ENCODE data around the gene HRH2. TPM values are rescaled to one million over a fixed set of nuclear protein-coding genes. Genes with fewer than 3 reads are reported as not detected.
"Not testable (repeated sequence)": the region's sequence is repeated elsewhere in the genome, so short reads cannot be mapped to it uniquely, and the experiment has no call there.

Gene HRH2
- total RNA-seq, 4 donors from 2014 or later: 0.13 to 3.5 (median 1.3) TPM

- H3K4me3 ChIP-seq (ENCODE audit: low read depth, poor library complexity, severe bottlenecking): no peak overlapping the region
- intact Hi-C loops (cut with DNase I; ENCODE audit: low total_unique reads): no loop called here
- 44 to 45% methylated on average over 4 of the region's 4 CpGs for WGBS, 2 donors
- peak in 1 of 2 donors; percentile 65 for DNase-seq (ENCODE audit: low spot score in 2 of 2)
- TF ChIP-seq CTCF (IDR thresholded peaks at IDR 0.05) (no peak), POLR2A (IDR thresholded peaks at IDR 0.05) (no peak)
Observed at GRCh38 chr5:175749591-175749990, 91.7 kb downstream of the HRH2 start.

- 33% methylated on average over 14 of the region's 14 CpGs for WGBS, 2 donors
- intact Hi-C loops (cut with DNase I; ENCODE audit: low total_unique reads): no loop called here
Observed at GRCh38 chr5:175750511-175750931, 92.7 kb downstream of the HRH2 start.

GRCh38 chr5:175751369-175751768 is 93.5 kb downstream of the HRH2 start:
- H3K4me3 ChIP-seq (ENCODE audit: low read depth, poor library complexity, severe bottlenecking): no peak overlapping the region
- DNase-seq (ENCODE audit: low spot score in 2 of 2): peak in 1 of 2 donors; percentile 29
- TF ChIP-seq CTCF (IDR thresholded peaks at IDR 0.05) (no peak), POLR2A (IDR thresholded peaks at IDR 0.05) (no peak)
- WGBS, 2 donors: 87% methylated on average over 5 of the region's 5 CpGs
- intact Hi-C loops (cut with DNase I; ENCODE audit: low total_unique reads): no loop called here

More at GRCh38 chr5:175750511-175750931, 92.7 kb downstream of the HRH2 start:
- TF ChIP-seq POLR2A (IDR thresholded peaks at IDR 0.05): no peak
- TF ChIP-seq CTCF (IDR thresholded peaks at IDR 0.05): no peak
- H3K4me3 ChIP-seq (ENCODE audit: low read depth, poor library complexity, severe bottlenecking): no peak overlapping the region
- DNase-seq (ENCODE audit: low spot score in 2 of 2): peak in 1 of 2 donors; percentile 52

- intact Hi-C loops (cut with DNase I; ENCODE audit: low total_unique reads): no loop called here
- H3K4me3 ChIP-seq (ENCODE audit: low read depth, poor library complexity, severe bottlenecking): no peak overlapping the region
- peak in 1 of 2 donors; percentile 32 for DNase-seq (ENCODE audit: low spot score in 2 of 2)
- 44 to 55% methylated on average over 10 of the region's 10 CpGs for WGBS, 2 donors
- no peak for TF ChIP-seq POLR2A (IDR thresholded peaks at IDR 0.05)
Observed at GRCh38 chr5:175752826-175753535, 95.1 kb downstream of the HRH2 start.

GRCh38 chr5:175753536-175754402 is 95.9 kb downstream of the HRH2 start:
- DNase-seq (ENCODE audit: low spot score in 2 of 2): peak in 1 of 2 donors; percentile 52
- TF ChIP-seq POLR2A (IDR thresholded peaks at IDR 0.05): no peak
- TF ChIP-seq CTCF (IDR thresholded peaks at IDR 0.05): no peak
- intact Hi-C loops (cut with DNase I; ENCODE audit: low total_unique reads): no loop called here
- 71 to 76% methylated on average over 19 of the region's 19 CpGs for WGBS, 2 donors
- H3K4me3 ChIP-seq (ENCODE audit: low read depth, poor library complexity, severe bottlenecking): no peak overlapping the region

- intact Hi-C loops (cut with DNase I; ENCODE audit: low total_unique reads); H3K4me3 ChIP-seq (ENCODE audit: low read depth, poor library complexity, severe bottlenecking); DNase-seq (ENCODE audit: low spot score in 2 of 2): not testable (repeated sequence)
- 66 to 81% methylated on average over 1 of the region's 1 CpG for WGBS, 2 donors
Observed at GRCh38 chr5:175759991-175760390, 102.1 kb downstream of the HRH2 start.

Other genes starting within 250 kb of the HRH2 start
- gene DRD1, start 213.9 kb upstream of the HRH2 start, total RNA-seq: under 1 TPM in 3 of 4 donors, not detected in 1; 0.06 to 0.23 (median 0.15) TPM
- gene SFXN1, start 179.5 kb upstream of the HRH2 start, total RNA-seq: 10 to 100 TPM; 15.0 to 35.8 (median 16.6) TPM
- gene CPLX2, start 213.5 kb downstream of the HRH2 start, total RNA-seq: not detected

All from lower leg skin (tissue), 4 donors.